K562 (cell line): ENCODE measurements around the gene ADCY9. TPM values are rescaled to one million over a fixed set of nuclear protein-coding genes. Genes with fewer than 3 reads are reported as not detected.

Experiments
- ATAC-seq: fragments of 200-7000 bp; cut with Tn5 transposase; 3 replicates; pipeline ENCODE4 v1.9.1; 2020; ENCODE audit warnings: moderate library complexity
- BruUV-seq: library from RNA; stranded (reverse); fragments of 400-500 nt; replicated peaks from 2 replicates; lab custom pipeline; 2021; lab: Mats Ljungman, UMichigan
- CTCF ChIA-PET: fragments of 300-600 bp; formaldehyde crosslinking; extraction: SDS; loops from one replicate; lab custom pipeline; 2021; ENCODE audit warnings: low intra/inter-chr PET ratio; lab: Yijun Ruan, JAX
- POLR2A ChIA-PET: fragments of 300-600, 350-650 bp; sonication (Branson Sonifier 250); formaldehyde crosslinking; extraction: SDS; loops from one replicate; lab custom pipeline; 2021; ENCODE audit warnings: antibody characterized with exemption, inconsistent platforms; lab: Yijun Ruan, JAX
- DNase-seq, 4 experiments: peaks; one replicate each; pipeline versions ENCODE4 v3.0.0 to v3.0.0-alpha.2; 2011 to 2018; ENCODE audit warnings: low spot score in 3 of 4, mixed read lengths in 3 of 4; ENCODE audit errors: extremely low read depth in 1 of 4
- FAIRE-seq: peaks from 2 replicates; lab custom pipeline; 2011; peaks lifted over from hg19 to GRCh38; lab: Jason Lieb, UNC
- H2AFZ ChIP-seq: 2 replicates; pipeline ENCODE4 v1.6.0; 2011; ENCODE audit warnings: low read depth, low read length, control low read depth, inconsistent platforms
- H3K27ac ChIP-seq: fragments of 200-600 bp; 3 replicates; pipeline ENCODE4 v1.8.0; 2011; ENCODE audit warnings: low read depth, mild to moderate bottlenecking, control low read depth, inconsistent platforms, low read length, moderate library complexity, mixed read lengths; ENCODE audit errors: extremely low read depth
- H3K27me3 ChIP-seq, 2 experiments: fragments of 300-600 bp in 1 of 2; 2 replicates in 1 of 2; 3 replicates in 1 of 2; pipeline versions ENCODE4 v1.6.0 to v1.8.0; 2011; ENCODE audit warnings: inconsistent platforms in 2 of 2, low read length in 2 of 2, mild to moderate bottlenecking in 1 of 2, mixed read lengths in 1 of 2, moderate library complexity in 1 of 2; ENCODE audit not compliant: control insufficient read depth in 2 of 2, insufficient read depth in 2 of 2
- H3K36me3 ChIP-seq: fragments of 300-600 bp; 3 replicates; pipeline ENCODE4 v1.8.0; 2011; ENCODE audit warnings: mild to moderate bottlenecking, low read length, inconsistent platforms; ENCODE audit not compliant: control insufficient read depth, insufficient read depth
- H3K4me1 ChIP-seq, 2 experiments: fragments of 200-600 bp in 1 of 2; replicated peaks in 1 of 2; 2 replicates in 1 of 2; 3 replicates in 1 of 2; pipeline versions ENCODE4 v1.5.1 to v1.8.0; 2011; ENCODE audit warnings: inconsistent platforms in 2 of 2, low read length in 2 of 2, mild to moderate bottlenecking in 1 of 2, mixed read lengths in 1 of 2, moderate library complexity in 1 of 2; ENCODE audit not compliant: control insufficient read depth in 2 of 2, insufficient read depth in 2 of 2
- H3K4me2 ChIP-seq: 2 replicates; pipeline ENCODE4 v1.6.1; 2011; ENCODE audit warnings: low read length, control low read depth, inconsistent platforms, mixed read lengths; ENCODE audit not compliant: insufficient read depth
- H3K4me3 ChIP-seq: fragments of 200-600 bp; sonication (generic), shearing (Covaris generic); 2 replicates; pipeline ENCODE4 v1.5.1; 2016; ENCODE audit warnings: control low read depth, inconsistent platforms
- H3K79me2 ChIP-seq: fragments of 200-600 bp; 3 replicates; pipeline ENCODE4 v1.8.0; 2011; ENCODE audit warnings: low read length, inconsistent platforms; ENCODE audit not compliant: control insufficient read depth, insufficient read depth
- H3K9ac ChIP-seq, 2 experiments: 2 replicates each; pipeline versions ENCODE4 v1.6.0 to v1.6.1; 2011; ENCODE audit warnings: low read depth in 2 of 2, low read length in 2 of 2, control low read depth in 1 of 2, inconsistent platforms in 1 of 2, mild to moderate bottlenecking in 1 of 2, mixed read lengths in 1 of 2; ENCODE audit not compliant: insufficient read depth in 1 of 2
- H3K9me1 ChIP-seq: one replicate; pipeline ENCODE4 v1.6.0; 2011; ENCODE audit warnings: inconsistent platforms, mild to moderate bottlenecking, low read length, moderate library complexity; ENCODE audit not compliant: control insufficient read depth, insufficient read depth
- H3K9me3 ChIP-seq: replicated peaks from 2 replicates; pipeline ENCODE4 v1.5.1; 2011; ENCODE audit warnings: low read depth, low read length, inconsistent platforms; ENCODE audit not compliant: control insufficient read depth, insufficient read depth
- H4K20me1 ChIP-seq: replicated peaks from 2 replicates; pipeline ENCODE4 v1.6.1; 2011; ENCODE audit warnings: low read length, inconsistent platforms, mixed read lengths; ENCODE audit not compliant: control insufficient read depth, insufficient read depth
- OTX1 ChIP-seq: fragments of 450-650 bp; formaldehyde crosslinking; IDR thresholded peaks from 2 replicates; pipeline ENCODE4 v1.4.0; 2022; ENCODE audit warnings: mild to moderate bottlenecking
- RB1 ChIP-seq: fragments of 450-650 bp; IDR thresholded peaks from 2 replicates; pipeline ENCODE4 v1.6.1; 2017; ENCODE audit warnings: low read depth, mild to moderate bottlenecking
- WGBS: fragments of 100-300 bp; shearing (Covaris generic); methylation state at CpG from one replicate; pipeline ENCODE4 v1.1.6; 2016; ENCODE audit warnings: low coverage, mixed read lengths; ENCODE audit not compliant: insufficient coverage; ENCODE audit errors: missing lambda C conversion rate; 5-methylcytosine and 5-hydroxymethylcytosine counted together
- in situ Hi-C: fragments of 300-500 bp; cut with MboI; formaldehyde crosslinking; loops from 4 replicates; pipeline ENCODE4 v1.15.0; 2018; ENCODE audit warnings: inconsistent platforms, mixed read lengths
- intact Hi-C: fragments of 100-400 bp; cut with micrococcal nuclease; formaldehyde crosslinking; loops from 2 replicates; pipeline ENCODE4 v1.14.2; 2022
- polyA plus RNA-seq, 8 experiments: library from polyadenylated mRNA; depleted of rRNA in 4 of 8; stranded (reverse) in 5 of 8; unstranded in 3 of 8; fragments of >200 nt; fragmentation: Nextera tagmentation in 2 of 8; fragmentation: Illumina TruSeq in 1 of 8; extraction: Ambion mirVana in 2 of 8; extraction: Trizol in 1 of 8; gene quantifications; 2 replicates each; pipeline versions ENCODE4 v1.2.1 to v1.2.3, GENCODE V29; 2011 to 2014; ENCODE audit warnings: inconsistent platforms in 1 of 8, missing spikeins in 1 of 8
- total RNA-seq, 7 experiments: library from RNA; depleted of rRNA in 6 of 7; stranded (reverse); fragments of >200 nt in 6 of 7; fragmentation: Illumina TruSeq in 2 of 7; extraction: Trizol in 2 of 7; gene quantifications; 2 replicates each; pipeline versions ENCODE4 v1.2.1 to v1.2.3, GENCODE V29; 2011 to 2021; ENCODE audit warnings: low replicate concordance in 1 of 7
- TF ChIP-seq, protein P1 (sequence below): fragments of 450-650 bp; IDR thresholded peaks from 2 replicates; pipeline ENCODE4 v1.6.1; 2017; ENCODE audit warnings: antibody characterized with exemption, mild to moderate bottlenecking

The ADCY9 gene
- total and polyA plus RNA-seq, 9 of the 15 experiments (the other 6 are each of a cell fraction or from before 2014, with no cell fraction given), result 0.03 to 0.29 (median 0.17) TPM

DNA sequence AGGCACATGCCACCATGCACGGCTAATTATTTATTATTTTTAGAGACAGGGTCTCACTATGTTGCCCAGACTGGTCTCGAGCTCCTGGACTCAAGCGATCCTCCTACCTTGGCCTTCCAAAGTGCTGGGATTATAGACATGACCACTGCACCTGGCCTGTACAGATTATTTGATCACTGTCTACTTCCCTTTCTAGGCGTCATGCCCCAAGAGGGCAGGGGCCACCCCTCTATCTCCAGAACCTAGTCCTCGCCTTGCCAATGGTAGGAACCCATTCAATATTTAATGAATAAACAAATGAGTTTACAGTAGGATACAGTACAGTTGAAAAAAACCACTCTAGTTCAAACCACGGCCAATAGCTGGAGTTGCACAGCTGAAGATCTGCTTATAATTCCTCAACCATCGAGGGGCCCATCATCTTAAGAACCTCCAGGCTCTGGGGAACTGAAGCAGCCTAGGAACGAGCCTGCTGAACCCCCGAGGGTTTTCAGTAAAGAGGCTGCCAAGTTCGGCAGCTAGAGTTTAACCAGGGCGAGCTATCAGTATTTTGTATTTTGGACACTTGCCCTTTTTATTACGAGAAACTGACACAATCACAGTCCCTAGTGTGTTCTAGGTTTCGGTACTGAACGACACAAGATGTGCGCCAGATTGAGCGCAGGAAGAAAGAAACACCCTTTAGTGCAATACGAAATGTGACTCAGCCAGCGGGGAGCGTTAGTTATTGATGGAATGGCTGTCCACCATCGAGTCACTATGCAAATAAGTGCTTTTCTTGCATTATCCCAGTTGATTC, 14.6 kb downstream of the ADCY9 start:
- POLR2A ChIA-PET, result no interaction called here
- no peaks in the 10 kb centered on the region for H3K79me2 ChIP-seq
- no peaks in the 10 kb centered on the region for H3K36me3 ChIP-seq
- H4K20me1 ChIP-seq, result 0 out of 2 replicates have a peak, but pooled peaks cover 2% of the 10 kb centered on the region
- CTCF ChIA-PET, result no interaction called here
- DNase-seq, result no peak
- peaks cover 46 to 62% of the 10 kb centered on the region in 2 experiments for H3K27me3 ChIP-seq
- H3K9me3 ChIP-seq, result no peaks in the 10 kb centered on the region
- no peaks in the 10 kb centered on the region for H3K9me1 ChIP-seq
- ATAC-seq, result no peak
- FAIRE-seq, result no peak
- no peak overlapping the region for H3K4me3 ChIP-seq
- H3K4me2 ChIP-seq, result no peak overlapping the region
- intact Hi-C loops, result no loop called here
- TF ChIP-seq, protein P1, sequence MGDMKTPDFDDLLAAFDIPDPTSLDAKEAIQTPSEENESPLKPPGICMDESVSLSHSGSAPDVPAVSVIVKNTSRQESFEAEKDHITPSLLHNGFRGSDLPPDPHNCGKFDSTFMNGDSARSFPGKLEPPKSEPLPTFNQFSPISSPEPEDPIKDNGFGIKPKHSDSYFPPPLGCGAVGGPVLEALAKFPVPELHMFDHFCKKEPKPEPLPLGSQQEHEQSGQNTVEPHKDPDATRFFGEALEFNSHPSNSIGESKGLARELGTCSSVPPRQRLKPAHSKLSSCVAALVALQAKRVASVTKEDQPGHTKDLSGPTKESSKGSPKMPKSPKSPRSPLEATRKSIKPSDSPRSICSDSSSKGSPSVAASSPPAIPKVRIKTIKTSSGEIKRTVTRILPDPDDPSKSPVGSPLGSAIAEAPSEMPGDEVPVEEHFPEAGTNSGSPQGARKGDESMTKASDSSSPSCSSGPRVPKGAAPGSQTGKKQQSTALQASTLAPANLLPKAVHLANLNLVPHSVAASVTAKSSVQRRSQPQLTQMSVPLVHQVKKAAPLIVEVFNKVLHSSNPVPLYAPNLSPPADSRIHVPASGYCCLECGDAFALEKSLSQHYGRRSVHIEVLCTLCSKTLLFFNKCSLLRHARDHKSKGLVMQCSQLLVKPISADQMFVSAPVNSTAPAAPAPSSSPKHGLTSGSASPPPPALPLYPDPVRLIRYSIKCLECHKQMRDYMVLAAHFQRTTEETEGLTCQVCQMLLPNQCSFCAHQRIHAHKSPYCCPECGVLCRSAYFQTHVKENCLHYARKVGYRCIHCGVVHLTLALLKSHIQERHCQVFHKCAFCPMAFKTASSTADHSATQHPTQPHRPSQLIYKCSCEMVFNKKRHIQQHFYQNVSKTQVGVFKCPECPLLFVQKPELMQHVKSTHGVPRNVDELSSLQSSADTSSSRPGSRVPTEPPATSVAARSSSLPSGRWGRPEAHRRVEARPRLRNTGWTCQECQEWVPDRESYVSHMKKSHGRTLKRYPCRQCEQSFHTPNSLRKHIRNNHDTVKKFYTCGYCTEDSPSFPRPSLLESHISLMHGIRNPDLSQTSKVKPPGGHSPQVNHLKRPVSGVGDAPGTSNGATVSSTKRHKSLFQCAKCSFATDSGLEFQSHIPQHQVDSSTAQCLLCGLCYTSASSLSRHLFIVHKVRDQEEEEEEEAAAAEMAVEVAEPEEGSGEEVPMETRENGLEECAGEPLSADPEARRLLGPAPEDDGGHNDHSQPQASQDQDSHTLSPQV, result no peak
- TF ChIP-seq RB1, result no peak
- no peak for TF ChIP-seq OTX1 (CRISPR knock-in tag)
- TF ChIP-seq, all 486 proteins: peak for 0
- BruUV-seq, result no TSS peak
- Histone ChIP-seq H3K4me1 (no peaks in the 10 kb centered on the region), H3K9ac (no peak overlapping the region), H2AFZ (no peak overlapping the region), H3K27ac (no peak overlapping the region)
- in situ Hi-C loops, result no loop called here
- WGBS, result 5% methylated on average over 20 of the region's 20 CpGs
